ENCODE measurements around the gene PBX3. TPM values are rescaled to one million over a fixed set of nuclear protein-coding genes. Genes with fewer than 3 reads are reported as not detected.

PBX3 gene
- polyA plus RNA-seq, 1 donor = 20.3 TPM

GRCh38 chr9:126000256-126000655 is 253.1 kb downstream of the PBX3 start:
- Histone ChIP-seq H3K27ac (ENCODE audit: low read length) (no peak overlapping the region), H3K4me1 (ENCODE audit: control insufficient read depth, insufficient read depth, low read length) (no peaks in the 10 kb centered on the region), H3K9me3 (ENCODE audit: control insufficient read depth, low read depth, low read length) (no peaks in the 10 kb centered on the region), H3K27me3 (ENCODE audit: control insufficient read depth, insufficient read depth, low read length) (no peaks in the 10 kb centered on the region), H3K36me3 (ENCODE audit: control insufficient read depth, insufficient read depth, low read length) (no peaks in the 10 kb centered on the region), H3K4me3 (ENCODE audit: low read length) (no peak overlapping the region)
- no CpG with 5 or more reads among the region's 6 CpGs for WGBS (ENCODE audit: insufficient coverage, low lambda C conversion rate)
- DNase-seq = no peak

- H3K27me3 ChIP-seq (ENCODE audit: control insufficient read depth, insufficient read depth, low read length) = no peaks in the 10 kb centered on the region
- whole genome bisulfite sequencing (ENCODE audit: insufficient coverage, low lambda C conversion rate) = 62% methylated on average over 2 of the region's 23 CpGs
- H3K36me3 ChIP-seq (ENCODE audit: control insufficient read depth, insufficient read depth, low read length) = no peaks in the 10 kb centered on the region
- H3K9me3 ChIP-seq (ENCODE audit: control insufficient read depth, low read depth, low read length) = no peaks in the 10 kb centered on the region
- H3K4me1 ChIP-seq (ENCODE audit: control insufficient read depth, insufficient read depth, low read length) = no peaks in the 10 kb centered on the region
- no peak overlapping the region for H3K27ac ChIP-seq (ENCODE audit: low read length)
- H3K4me3 ChIP-seq (ENCODE audit: low read length) = no peak overlapping the region
- no peak for DNase-seq
Measured at GRCh38 chr9:126000731-126001580, 253.8 kb downstream of the PBX3 start.

GRCh38 chr9:126001581-126002225 is 254.5 kb downstream of the PBX3 start:
- H3K9me3 ChIP-seq (ENCODE audit: control insufficient read depth, low read depth, low read length) = no peaks in the 10 kb centered on the region
- no CpG with 5 or more reads among the region's 24 CpGs for WGBS (ENCODE audit: insufficient coverage, low lambda C conversion rate)
- no peak for DNase-seq
- H3K4me3 ChIP-seq (ENCODE audit: low read length) = no peak overlapping the region
- H3K4me1 ChIP-seq (ENCODE audit: control insufficient read depth, insufficient read depth, low read length) = no peaks in the 10 kb centered on the region
- no peak overlapping the region for H3K27ac ChIP-seq (ENCODE audit: low read length)
- H3K27me3 ChIP-seq (ENCODE audit: control insufficient read depth, insufficient read depth, low read length) = no peaks in the 10 kb centered on the region
- no peaks in the 10 kb centered on the region for H3K36me3 ChIP-seq (ENCODE audit: control insufficient read depth, insufficient read depth, low read length)

- no peaks in the 10 kb centered on the region for H3K4me1 ChIP-seq (ENCODE audit: control insufficient read depth, insufficient read depth, low read length)
- peaks cover under 1% of the 10 kb centered on the region for H3K9me3 ChIP-seq (ENCODE audit: control insufficient read depth, low read depth, low read length)
- no peaks in the 10 kb centered on the region for H3K27me3 ChIP-seq (ENCODE audit: control insufficient read depth, insufficient read depth, low read length)
- no CpG with 5 or more reads among the region's 21 CpGs for WGBS (ENCODE audit: insufficient coverage, low lambda C conversion rate)
- DNase-seq = no peak
- H3K4me3 ChIP-seq (ENCODE audit: low read length) = no peak overlapping the region
- no peak overlapping the region for H3K27ac ChIP-seq (ENCODE audit: low read length)
- H3K36me3 ChIP-seq (ENCODE audit: control insufficient read depth, insufficient read depth, low read length) = no peaks in the 10 kb centered on the region
Measured at GRCh38 chr9:126002476-126003350, 255.5 kb downstream of the PBX3 start.

- WGBS (ENCODE audit: insufficient coverage, low lambda C conversion rate) = no CpG with 5 or more reads among the region's 2 CpGs
Measured at GRCh38 chr9:126009047-126009446, 261.9 kb downstream of the PBX3 start.

GRCh38 chr9:126014726-126015125 is 267.6 kb downstream of the PBX3 start:
- no peaks in the 10 kb centered on the region for H3K36me3 ChIP-seq (ENCODE audit: control insufficient read depth, insufficient read depth, low read length)
- no peaks in the 10 kb centered on the region for H3K4me1 ChIP-seq (ENCODE audit: control insufficient read depth, insufficient read depth, low read length)
- no CpG with 5 or more reads among the region's 12 CpGs for WGBS (ENCODE audit: insufficient coverage, low lambda C conversion rate)
- no peak overlapping the region for H3K4me3 ChIP-seq (ENCODE audit: low read length)
- H3K27me3 ChIP-seq (ENCODE audit: control insufficient read depth, insufficient read depth, low read length) = no peaks in the 10 kb centered on the region
- no peaks in the 10 kb centered on the region for H3K9me3 ChIP-seq (ENCODE audit: control insufficient read depth, low read depth, low read length)
- DNase-seq = no peak
- no peak overlapping the region for H3K27ac ChIP-seq (ENCODE audit: low read length)

More at GRCh38 chr9:126009047-126009446, 261.9 kb downstream of the PBX3 start:
- Histone ChIP-seq H3K4me1 (ENCODE audit: control insufficient read depth, insufficient read depth, low read length) (no peaks in the 10 kb centered on the region), H3K27ac (ENCODE audit: low read length) (no peak overlapping the region), H3K27me3 (ENCODE audit: control insufficient read depth, insufficient read depth, low read length) (no peaks in the 10 kb centered on the region), H3K36me3 (ENCODE audit: control insufficient read depth, insufficient read depth, low read length) (no peaks in the 10 kb centered on the region), H3K9me3 (ENCODE audit: control insufficient read depth, low read depth, low read length) (peaks cover 16% of the 10 kb centered on the region), H3K4me3 (ENCODE audit: low read length) (no peak overlapping the region)
- no peak for DNase-seq

GRCh38 chr9:126015424-126015823 is 268.3 kb downstream of the PBX3 start:
- H3K9me3 ChIP-seq (ENCODE audit: control insufficient read depth, low read depth, low read length) = no peaks in the 10 kb centered on the region

GRCh38 chr9:126016579-126017290 is 269.6 kb downstream of the PBX3 start:
- Histone ChIP-seq H3K27ac (ENCODE audit: low read length) (no peak overlapping the region), H3K4me3 (ENCODE audit: low read length) (no peak overlapping the region), H3K36me3 (ENCODE audit: control insufficient read depth, insufficient read depth, low read length) (no peaks in the 10 kb centered on the region), H3K4me1 (ENCODE audit: control insufficient read depth, insufficient read depth, low read length) (no peaks in the 10 kb centered on the region), H3K27me3 (ENCODE audit: control insufficient read depth, insufficient read depth, low read length) (no peaks in the 10 kb centered on the region), H3K9me3 (ENCODE audit: control insufficient read depth, low read depth, low read length) (no peaks in the 10 kb centered on the region)
- DNase-seq = no peak
- WGBS (ENCODE audit: insufficient coverage, low lambda C conversion rate) = no CpG with 5 or more reads among the region's 24 CpGs

More at GRCh38 chr9:126015424-126015823, 268.3 kb downstream of the PBX3 start:
- DNase-seq = no peak
- WGBS (ENCODE audit: insufficient coverage, low lambda C conversion rate) = no CpG with 5 or more reads among the region's 17 CpGs
- Histone ChIP-seq H3K27ac (ENCODE audit: low read length) (no peak overlapping the region), H3K4me3 (ENCODE audit: low read length) (no peak overlapping the region), H3K4me1 (ENCODE audit: control insufficient read depth, insufficient read depth, low read length) (no peaks in the 10 kb centered on the region), H3K36me3 (ENCODE audit: control insufficient read depth, insufficient read depth, low read length) (no peaks in the 10 kb centered on the region), H3K27me3 (ENCODE audit: control insufficient read depth, insufficient read depth, low read length) (no peaks in the 10 kb centered on the region)

Data from large intestine (tissue), 3 donors.